Measurements from ENCODE around the gene CBX7. TPM values are rescaled to one million over a fixed set of nuclear protein-coding genes. Genes with fewer than 3 reads are reported as not detected.

Gene CBX7
- total and polyA plus RNA-seq, 2 of the 4 experiments (the other 2 are of a cell fraction) = 0.90 to 3.6 TPM

DNA sequence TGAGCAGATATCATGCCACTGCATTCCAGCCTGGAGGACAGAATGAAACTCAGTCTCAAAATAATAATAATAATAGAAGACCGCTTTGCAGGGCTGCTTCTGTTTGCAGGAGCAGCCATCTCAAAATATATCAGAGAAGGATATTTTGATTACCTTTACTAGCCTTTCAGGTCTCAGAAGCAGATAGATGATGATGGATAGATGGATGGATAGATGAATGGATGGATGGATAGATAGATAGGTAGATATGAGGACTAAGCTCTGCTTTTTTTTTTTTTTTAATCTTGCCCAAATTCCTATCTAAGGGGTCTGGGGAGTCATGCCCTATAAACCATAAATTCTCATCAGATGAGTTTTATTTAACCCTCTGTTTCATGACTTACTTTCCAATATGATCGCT, 36.9 kb downstream of the CBX7 start:
- DNase-seq (no peak), ATAC-seq (ENCODE audit: low read depth) (no peak)
- Histone ChIP-seq H3K4me2 (ENCODE audit: low read depth, low read length) (no peak overlapping the region), H3K56ac (ENCODE audit: extremely low read depth, insufficient read depth, low read length) (no peak overlapping the region), H2BK5ac (ENCODE audit: low read depth, low read length, poor library complexity, severe bottlenecking) (no peak overlapping the region), H3K27me3 (ENCODE audit: control insufficient read depth, insufficient read depth, low read length) (peaks cover 48% of the 10 kb centered on the region), H3K23ac (ENCODE audit: low read depth, low read length) (no peak overlapping the region), H3K4me3 (ENCODE audit: insufficient read depth, low read depth, low read length) (no peak overlapping the region), H4K91ac (ENCODE audit: insufficient read depth, low read depth, low read length) (no peak overlapping the region), H2BK120ac (ENCODE audit: low read depth, low read length) (no peak overlapping the region), H3K9me1 (ENCODE audit: insufficient read depth, low read length) (no peaks in the 10 kb centered on the region), H4K20me1 (ENCODE audit: insufficient read depth, low read length) (no peaks in the 10 kb centered on the region), H3K14ac (replicated peaks; ENCODE audit: low read depth, low read length) (no peak overlapping the region), H3K9ac (ENCODE audit: low read depth, low read length) (no peak overlapping the region), H3K36me3 (ENCODE audit: control insufficient read depth, insufficient read depth, low read length) (no peaks in the 10 kb centered on the region), H3K9me3 (ENCODE audit: control insufficient read depth, insufficient read depth, low read length) (peaks cover 3% of the 10 kb centered on the region; the same call in 1 of the 2 replicates), H2AK9ac (replicated peaks; ENCODE audit: low read depth, low read length, poor library complexity) (no peak overlapping the region), H4K8ac (ENCODE audit: low read depth in 2 of 2, low read length in 2 of 2) (no peak overlapping the region), H2AFZ (replicated peaks; ENCODE audit: low read length, poor library complexity) (no peak overlapping the region), H3K4ac (ENCODE audit: low read depth, low read length) (no peak overlapping the region), H2BK20ac (ENCODE audit: low read depth, low read length) (no peak overlapping the region), H2AK5ac (ENCODE audit: low read depth, low read length) (no peak overlapping the region), H3K27ac (ENCODE audit: insufficient read depth, low read length) (no peak overlapping the region), H4K5ac (ENCODE audit: low read depth, low read length) (no peak overlapping the region), H3K79me1 (ENCODE audit: low read depth in 1 of 2, low read length in 2 of 2) (no peaks in the 10 kb centered on the region), H2BK15ac (ENCODE audit: low read depth, low read length) (no peak overlapping the region), H3K18ac (ENCODE audit: low read depth, low read length) (no peak overlapping the region), H3K4me1 (ENCODE audit: control insufficient read depth, insufficient read depth, low read length) (no peaks in the 10 kb centered on the region)
- ChIA-PET CTCF (interaction anchor here (0.6 to 1.5 kb wide), 2 partner anchors 14 to 112 kb away, joined by 3 to 5 read pairs; no protein-coding TSS in a partner anchor), POLR2A (ENCODE audit: unreplicated experiment) (no interaction called here)
- WGBS, 2 experiments (ENCODE audit: extremely low coverage in 2 of 2, insufficient read length in 1 of 2) = no CpG with 5 or more reads among the region's 2 CpGs
- TF ChIP-seq, protein P1, sequence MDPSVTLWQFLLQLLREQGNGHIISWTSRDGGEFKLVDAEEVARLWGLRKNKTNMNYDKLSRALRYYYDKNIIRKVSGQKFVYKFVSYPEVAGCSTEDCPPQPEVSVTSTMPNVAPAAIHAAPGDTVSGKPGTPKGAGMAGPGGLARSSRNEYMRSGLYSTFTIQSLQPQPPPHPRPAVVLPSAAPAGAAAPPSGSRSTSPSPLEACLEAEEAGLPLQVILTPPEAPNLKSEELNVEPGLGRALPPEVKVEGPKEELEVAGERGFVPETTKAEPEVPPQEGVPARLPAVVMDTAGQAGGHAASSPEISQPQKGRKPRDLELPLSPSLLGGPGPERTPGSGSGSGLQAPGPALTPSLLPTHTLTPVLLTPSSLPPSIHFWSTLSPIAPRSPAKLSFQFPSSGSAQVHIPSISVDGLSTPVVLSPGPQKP (IDR thresholded peaks at IDR 0.05; ENCODE audit: borderline replicate concordance, low read depth, low read length) = no peak
- TF ChIP-seq SMC3 (IDR thresholded peaks at IDR 0.05; ENCODE audit: low read depth, low read length) (no peak), MAFK (IDR thresholded peaks at IDR 0.05; ENCODE audit: low read depth, low read length) (no peak), MAZ (IDR thresholded peaks at IDR 0.05; ENCODE audit: borderline replicate concordance, low read depth, low read length) (no peak), POLR2A (IDR thresholded peaks at IDR 0.05; ENCODE audit: low read depth, low read length) (no peak), RCOR1 (IDR thresholded peaks at IDR 0.05; ENCODE audit: insufficient replicate concordance, low read length) (no peak), MXI1 (IDR thresholded peaks at IDR 0.05; ENCODE audit: borderline replicate concordance, low read depth, low read length) (no peak), NFE2L2 (IDR thresholded peaks at IDR 0.05; ENCODE audit: low read depth, low read length) (no peak), RAD21 (IDR thresholded peaks at IDR 0.05; ENCODE audit: low read length) (no peak), RFX5 (IDR thresholded peaks at IDR 0.05; ENCODE audit: low read depth, low read length) (no peak), FOS (IDR thresholded peaks at IDR 0.05; ENCODE audit: low read depth, low read length) (no peak), CEBPB (IDR thresholded peaks at IDR 0.05; ENCODE audit: low read depth, low read length) (no peak), CHD1 (IDR thresholded peaks at IDR 0.05; ENCODE audit: low read depth, low read length) (no peak)
- TF ChIP-seq, protein P2, sequence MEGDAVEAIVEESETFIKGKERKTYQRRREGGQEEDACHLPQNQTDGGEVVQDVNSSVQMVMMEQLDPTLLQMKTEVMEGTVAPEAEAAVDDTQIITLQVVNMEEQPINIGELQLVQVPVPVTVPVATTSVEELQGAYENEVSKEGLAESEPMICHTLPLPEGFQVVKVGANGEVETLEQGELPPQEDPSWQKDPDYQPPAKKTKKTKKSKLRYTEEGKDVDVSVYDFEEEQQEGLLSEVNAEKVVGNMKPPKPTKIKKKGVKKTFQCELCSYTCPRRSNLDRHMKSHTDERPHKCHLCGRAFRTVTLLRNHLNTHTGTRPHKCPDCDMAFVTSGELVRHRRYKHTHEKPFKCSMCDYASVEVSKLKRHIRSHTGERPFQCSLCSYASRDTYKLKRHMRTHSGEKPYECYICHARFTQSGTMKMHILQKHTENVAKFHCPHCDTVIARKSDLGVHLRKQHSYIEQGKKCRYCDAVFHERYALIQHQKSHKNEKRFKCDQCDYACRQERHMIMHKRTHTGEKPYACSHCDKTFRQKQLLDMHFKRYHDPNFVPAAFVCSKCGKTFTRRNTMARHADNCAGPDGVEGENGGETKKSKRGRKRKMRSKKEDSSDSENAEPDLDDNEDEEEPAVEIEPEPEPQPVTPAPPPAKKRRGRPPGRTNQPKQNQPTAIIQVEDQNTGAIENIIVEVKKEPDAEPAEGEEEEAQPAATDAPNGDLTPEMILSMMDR (conservative IDR thresholded peaks at IDR 0.05; ENCODE audit: low read depth, low read length) = no peak
- dilution Hi-C loops (cut with HindIII; ENCODE audit: low sequenced_read_pairs, unreplicated experiment) (no loop called here), in situ Hi-C loops (cut with MboI; ENCODE audit: low sequenced_read_pairs) (loop anchor here (25.0 kb wide), 1 partner anchor 253 kb away; the partner anchor contains the start of gene CBX6), intact Hi-C loops (cut with micrococcal nuclease) (loop anchor here (5.0 kb wide), 1 partner anchor 348 kb away; no protein-coding TSS in a partner anchor)
- BruUV-seq (replicated peaks) = no TSS peak

Data from IMR-90 (cell line).